ENCODE data around the gene PRICKLE3.

The PRICKLE3 gene, protein sequence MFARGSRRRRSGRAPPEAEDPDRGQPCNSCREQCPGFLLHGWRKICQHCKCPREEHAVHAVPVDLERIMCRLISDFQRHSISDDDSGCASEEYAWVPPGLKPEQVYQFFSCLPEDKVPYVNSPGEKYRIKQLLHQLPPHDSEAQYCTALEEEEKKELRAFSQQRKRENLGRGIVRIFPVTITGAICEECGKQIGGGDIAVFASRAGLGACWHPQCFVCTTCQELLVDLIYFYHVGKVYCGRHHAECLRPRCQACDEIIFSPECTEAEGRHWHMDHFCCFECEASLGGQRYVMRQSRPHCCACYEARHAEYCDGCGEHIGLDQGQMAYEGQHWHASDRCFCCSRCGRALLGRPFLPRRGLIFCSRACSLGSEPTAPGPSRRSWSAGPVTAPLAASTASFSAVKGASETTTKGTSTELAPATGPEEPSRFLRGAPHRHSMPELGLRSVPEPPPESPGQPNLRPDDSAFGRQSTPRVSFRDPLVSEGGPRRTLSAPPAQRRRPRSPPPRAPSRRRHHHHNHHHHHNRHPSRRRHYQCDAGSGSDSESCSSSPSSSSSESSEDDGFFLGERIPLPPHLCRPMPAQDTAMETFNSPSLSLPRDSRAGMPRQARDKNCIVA

DNA sequence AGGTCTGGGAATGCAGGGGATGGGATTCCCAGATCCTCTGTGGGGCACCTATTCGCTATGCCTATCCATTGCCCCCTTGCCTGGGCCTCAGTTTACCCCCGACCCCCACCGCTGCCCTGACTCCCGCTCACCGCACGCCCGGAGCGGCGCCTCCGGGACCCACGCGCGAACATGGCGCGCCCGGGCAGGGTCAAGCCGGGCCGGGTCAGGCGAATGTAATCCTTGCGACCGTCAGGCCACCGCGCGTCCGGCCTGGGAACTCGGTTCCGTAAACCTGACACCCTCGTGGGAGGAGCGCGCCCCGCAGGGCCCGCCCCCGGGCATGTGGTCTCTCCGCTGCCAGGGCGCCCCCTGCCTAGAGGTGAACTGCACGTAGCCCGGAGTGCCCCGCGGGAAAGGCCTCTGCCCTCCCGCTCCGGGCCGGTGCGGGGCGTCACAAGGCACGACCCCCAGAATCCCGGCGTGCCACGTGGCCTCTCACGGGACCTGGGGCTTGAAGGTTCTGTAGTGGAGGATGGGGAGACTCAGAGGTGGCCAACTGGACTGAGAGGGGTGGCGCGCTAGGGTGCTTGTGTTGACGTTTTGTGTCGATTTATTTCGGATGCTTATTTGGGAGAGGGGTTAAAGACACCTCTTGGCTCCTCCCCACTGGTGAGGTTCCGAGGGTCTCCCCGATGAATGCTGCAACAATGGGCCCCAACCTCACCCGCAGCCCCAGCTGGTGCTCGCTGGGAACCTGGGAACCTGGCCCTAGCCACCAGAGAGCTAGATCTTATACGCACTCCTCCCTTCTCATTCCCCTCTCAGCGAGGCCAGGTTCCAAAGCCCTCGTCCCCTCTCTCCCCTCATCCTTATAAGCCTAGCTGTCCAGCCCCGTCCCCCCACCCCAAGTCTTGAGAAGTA, at the start of gene PRICKLE3:
PRICKLE3 (minus strand) TSS at position 249 of the 903 bp plus-strand sequence; CDS start at position 173, 76 bp downstream.
- peak; percentile 76 for DNase-seq (ENCODE audit: low read depth)

DNA sequence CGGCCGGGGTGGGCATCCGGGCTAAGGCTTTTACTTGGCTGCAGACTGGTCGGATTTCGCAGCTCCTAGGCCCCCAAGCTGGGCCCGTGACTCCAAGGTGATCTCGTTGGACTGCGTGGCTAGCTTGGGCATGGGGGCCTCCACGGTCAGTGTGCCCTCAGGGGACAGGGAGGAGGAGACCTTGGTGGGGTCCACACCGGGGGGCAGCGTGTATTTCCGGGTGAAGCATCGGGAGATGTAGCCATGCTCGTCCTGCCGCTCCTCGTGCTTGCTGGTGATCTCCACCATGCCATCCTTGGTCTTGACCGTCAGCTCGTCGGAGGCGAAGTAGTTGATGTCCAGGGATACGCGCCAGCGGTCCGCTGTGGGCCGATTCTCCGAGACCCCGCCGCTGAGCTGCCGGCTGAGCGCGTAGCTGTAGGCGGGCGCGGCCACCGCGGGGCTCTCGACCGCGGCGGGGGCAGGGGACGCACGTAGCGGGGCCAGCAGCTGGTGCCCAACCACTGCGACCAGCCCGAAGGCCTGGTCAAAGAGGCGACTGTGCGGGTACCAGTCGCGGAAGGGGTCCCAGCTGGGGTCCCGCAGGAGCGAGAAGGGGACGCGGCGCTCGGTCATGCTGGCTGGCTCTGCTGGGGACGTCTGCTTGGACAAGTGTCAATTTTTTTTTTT, 47.8 kb upstream of the PRICKLE3 start:
- no peak for DNase-seq (ENCODE audit: low read depth)

DNA sequence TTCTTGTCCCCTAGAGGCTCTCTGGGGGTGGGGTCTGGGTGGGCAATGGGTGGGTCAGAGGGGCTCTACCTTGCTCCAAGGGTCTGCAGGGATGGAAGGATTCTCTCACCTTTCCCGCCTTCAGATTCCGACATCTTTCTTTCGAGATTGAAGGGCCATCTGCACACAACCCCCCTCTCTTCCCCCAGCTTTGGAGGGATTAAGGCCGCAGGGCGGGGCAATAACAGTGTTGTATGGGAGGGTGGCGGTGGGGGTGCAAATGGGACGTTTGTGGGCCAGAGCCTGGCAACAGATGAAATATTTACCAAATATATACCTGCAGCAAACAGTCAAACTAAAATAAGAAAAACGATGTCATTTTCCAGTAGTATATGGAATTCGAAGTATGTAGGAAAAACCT, 47.0 kb upstream of the PRICKLE3 start, which contains the start of gene CACNA1F:
CACNA1F (minus strand) TSS at position 165 of the 400 bp plus-strand sequence; CDS start at position 134, 31 bp downstream.
- DNase-seq (ENCODE audit: low read depth): no peak

DNA sequence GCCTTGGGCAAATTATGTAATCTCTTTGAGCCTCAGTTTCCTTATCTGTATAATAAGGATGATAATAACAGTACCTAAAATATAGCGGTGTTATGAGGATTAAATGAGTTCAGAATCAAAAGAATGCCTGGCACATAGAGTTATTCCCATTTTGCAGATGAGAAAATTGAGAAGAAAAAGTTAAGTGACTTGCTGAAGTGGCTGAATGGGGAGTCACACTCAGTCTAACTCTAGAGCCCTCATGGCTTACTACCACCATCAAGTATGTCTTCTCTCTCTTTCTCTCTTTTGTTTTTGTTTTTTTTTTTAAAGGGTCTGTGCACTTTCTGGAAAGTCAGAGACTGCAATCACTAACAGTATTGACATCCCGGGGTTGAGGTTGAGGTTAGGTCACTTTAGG, 46.4 kb upstream of the PRICKLE3 start:
- DNase-seq (ENCODE audit: low read depth): no peak

DNA sequence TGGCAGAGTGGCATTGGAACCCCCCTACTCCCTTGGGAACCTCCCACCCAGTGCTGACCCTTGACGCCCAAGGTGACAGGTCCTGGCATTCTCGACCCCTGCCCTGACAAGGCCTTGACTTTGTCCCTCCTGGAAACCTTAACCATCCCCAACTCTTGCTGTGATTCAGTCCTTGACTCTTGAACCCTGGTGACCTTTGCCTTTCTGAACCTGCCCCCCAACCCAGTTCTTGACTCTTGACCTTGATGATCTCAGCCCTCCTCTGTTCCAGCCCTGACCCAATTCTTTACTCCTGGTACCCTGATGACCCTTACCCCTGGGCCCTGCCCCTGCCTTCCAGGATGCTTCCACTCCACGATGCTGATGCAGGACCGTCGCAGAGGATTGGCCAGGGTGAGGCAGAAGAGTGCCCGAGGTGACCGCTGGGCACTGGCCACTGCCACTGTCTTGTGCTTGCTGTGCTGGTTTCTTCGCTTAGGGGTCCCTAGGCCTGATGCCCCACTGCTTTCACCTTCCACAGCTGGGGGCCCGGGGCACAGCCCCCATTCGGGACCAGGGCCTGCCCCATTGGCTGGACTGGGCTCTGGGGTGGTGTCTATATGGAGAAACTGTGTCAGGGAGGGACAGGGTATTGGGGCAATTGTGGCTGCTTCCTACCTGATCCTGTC, 45.3 kb upstream of the PRICKLE3 start:
- DNase-seq (ENCODE audit: low read depth): no peak

DNA sequence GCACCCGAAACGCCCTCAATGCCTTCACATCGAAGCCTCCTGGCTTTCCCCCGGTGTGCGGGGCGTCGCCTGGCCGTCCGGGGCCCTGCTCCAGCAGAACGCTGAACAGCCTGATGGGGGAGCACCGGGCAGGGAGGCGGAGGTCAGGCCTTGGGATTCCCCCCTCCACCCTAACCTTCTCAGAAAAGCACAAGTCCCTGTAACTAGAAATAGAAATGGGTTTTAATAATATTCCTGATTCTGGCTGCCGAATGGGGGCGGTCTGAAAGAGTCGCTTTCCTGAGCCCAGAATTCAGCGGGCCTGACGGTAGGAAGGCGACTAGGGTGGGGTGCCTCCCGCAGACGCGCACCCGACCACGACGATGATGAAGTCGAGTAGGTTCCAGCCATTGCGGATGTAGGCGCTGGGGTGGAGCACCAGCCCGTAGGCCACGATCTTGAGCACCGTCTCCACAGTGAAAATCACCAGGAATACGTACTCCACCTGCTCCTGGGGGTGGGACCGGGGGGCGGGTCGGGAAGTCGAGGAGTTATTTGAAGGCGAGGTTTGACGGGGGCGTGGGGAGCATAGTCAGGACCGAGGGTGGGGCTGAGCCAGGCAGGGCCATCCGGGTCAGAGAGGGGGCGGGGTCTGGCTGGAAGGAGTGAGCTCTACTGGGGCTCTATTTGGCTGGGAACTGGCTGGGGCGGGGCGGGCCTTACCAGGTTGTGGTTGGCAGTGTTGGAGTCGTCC, 44.5 kb upstream of the PRICKLE3 start:
- DNase-seq (ENCODE audit: low read depth): peak; percentile 62

DNA sequence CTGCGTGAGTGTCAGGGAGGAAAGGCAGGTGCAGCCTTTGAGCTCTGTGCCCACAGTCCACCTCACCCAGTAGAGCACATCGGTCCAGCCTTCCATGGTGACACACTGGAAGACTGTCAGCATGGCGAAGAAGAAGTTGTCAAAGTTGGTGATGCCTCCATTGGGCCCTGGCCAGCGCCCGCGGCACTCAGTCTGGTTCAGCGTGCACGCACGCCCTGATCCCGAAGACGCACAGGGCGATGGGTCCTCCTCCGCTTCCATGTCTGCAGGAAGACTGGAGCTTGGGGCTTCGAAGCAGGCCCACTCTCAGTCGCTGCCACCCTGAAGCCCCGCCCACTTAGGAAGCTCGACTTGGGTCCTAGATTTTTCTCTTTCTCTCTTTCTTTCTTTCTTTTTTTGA, 42.0 kb upstream of the PRICKLE3 start:
- no peak for DNase-seq (ENCODE audit: low read depth)

DNA sequence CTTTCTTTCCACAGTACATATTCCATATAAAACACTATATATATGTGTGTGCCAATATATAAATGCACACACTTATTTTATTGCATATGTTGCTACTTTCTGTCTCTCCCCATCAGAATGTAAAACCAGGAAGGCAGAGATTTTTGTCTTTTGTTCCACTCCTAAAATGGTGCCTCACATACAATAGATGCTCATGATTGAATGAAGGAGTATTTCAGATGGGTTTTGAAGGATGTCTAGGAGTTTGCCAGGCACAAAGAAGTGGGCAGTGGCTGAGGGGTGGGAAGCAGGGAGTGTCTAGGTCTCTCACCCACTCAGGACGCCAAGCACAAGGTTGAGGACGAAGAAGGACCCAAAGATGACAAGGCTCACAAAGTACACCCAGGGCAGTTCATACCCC, 41.6 kb upstream of the PRICKLE3 start:
- no peak for DNase-seq (ENCODE audit: low read depth)

DNA sequence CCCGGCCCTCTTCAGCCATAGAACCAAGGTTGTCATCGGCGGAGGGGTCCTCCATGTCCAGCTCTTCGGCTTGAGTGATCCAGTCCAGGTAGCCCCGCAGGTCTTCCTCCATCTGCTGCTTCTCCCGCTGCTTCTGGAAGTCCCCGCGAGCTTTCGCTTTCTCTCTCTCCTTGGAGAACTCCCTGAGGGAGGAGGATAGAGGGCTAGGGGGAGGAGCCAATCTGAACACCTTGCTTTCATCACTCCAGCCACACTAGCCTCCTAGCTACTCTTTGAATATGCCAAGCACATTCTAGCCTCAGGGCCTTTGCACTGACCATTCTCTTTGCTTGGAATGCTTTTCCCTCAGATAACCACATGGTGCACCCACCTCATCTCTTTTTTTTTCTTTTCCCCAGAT, 40.8 kb upstream of the PRICKLE3 start:
- DNase-seq (ENCODE audit: low read depth): no peak

DNA sequence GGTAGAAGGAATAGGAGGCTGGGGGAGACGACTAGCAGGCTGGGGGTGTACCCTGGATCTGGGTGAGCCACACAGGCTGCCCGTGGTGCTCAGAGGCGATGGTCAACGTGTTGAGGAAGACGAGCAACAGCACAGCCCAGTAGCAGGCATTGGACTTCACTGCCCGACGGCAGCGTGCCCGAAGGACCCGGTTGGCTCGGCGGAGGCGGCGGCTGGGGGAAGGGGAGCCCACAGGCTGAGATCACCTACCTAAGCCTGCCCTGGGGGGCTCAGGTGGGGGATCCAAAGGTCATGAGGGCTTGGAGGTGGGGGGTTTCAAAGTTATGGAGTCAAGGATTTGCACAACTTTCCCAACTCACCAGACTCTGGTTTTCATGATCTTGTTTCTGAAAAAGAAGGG, 39.7 kb upstream of the PRICKLE3 start:
- DNase-seq (ENCODE audit: low read depth): no peak

DNA sequence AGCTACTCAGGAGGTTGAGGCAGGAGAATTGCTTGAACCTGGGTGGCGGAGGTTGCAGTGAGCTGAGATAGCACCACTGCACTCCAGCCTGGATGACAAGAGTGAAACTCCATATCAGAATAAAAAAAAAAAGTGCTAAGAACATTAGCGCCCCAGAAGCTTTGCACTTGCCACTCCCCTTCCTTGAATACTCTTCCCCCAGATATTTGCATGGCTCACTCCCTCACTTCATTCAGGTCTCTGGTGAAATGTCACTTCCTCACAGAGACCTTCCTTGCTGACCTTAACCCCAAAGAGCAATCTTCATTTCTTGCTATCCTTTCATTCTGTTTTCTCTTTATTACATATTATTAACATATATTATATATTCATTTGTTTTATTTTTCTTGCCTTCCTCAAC, 35.7 kb upstream of the PRICKLE3 start:
- DNase-seq (ENCODE audit: low read depth): no peak

DNA sequence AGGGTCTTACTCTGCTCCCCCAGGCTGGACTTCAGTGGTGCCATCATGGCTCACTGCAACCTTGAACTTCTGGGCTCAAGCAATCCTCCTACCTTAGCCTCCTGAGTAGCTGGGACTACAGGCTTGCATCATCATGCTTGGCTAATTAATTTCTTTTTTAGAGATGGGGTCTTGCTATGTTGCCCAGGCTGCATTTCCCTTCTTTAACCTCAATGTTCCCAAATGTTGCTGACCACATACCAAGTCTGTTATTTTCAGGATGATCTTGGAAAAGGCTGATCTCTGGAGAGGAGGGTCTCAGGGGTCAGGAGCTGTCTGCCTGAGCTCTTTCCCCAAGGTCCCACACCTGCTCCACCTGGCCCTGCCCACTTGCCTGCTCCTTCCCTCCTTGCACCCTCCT, 33.9 kb upstream of the PRICKLE3 start:
- DNase-seq (ENCODE audit: low read depth): no peak

DNA sequence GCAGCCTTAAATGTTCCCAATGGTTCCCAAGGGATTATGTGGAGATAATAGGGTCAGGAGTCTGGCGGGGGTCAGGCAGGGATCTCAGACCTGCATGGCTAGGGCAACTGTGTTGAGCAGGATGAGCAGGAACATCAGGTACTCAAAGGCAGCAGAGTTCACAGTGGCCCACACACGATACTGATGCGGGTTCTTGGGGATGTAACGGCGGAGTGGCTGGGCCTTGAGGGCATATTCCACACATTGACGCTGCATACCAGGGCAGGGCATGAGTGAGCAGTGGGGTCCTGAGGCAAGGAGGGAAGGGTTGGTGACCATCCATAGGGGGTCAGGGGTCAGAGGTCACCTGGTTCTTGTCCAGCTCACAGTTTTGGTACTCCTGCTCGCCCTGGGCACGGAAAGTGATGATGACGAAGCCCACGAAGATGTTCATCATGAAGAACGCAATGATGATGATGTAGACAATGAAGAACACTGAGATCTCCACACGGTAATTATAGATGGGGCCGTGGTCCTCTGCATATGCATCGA, 28.9 kb upstream of the PRICKLE3 start:
- no peak for DNase-seq (ENCODE audit: low read depth)

DNA sequence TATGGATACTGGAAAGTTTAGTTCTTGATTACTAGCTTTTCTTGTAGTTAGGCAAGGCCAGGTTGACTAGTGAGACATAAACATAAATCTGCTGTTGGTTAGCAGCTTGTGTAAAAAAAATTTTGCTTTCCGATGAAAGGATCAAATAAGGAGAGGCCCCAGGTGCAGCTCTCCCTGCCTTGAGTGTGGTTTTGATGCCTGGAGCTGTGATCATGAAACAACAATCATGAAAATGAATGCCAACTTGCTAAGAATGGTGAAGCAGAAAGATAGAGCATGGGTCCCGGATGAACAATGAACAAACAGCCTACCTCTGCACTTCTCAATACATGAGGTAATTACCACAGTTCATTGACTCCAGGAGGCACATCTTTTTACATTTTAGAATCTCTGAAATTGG, 28.2 kb upstream of the PRICKLE3 start:
- DNase-seq (ENCODE audit: low read depth): no peak

DNA sequence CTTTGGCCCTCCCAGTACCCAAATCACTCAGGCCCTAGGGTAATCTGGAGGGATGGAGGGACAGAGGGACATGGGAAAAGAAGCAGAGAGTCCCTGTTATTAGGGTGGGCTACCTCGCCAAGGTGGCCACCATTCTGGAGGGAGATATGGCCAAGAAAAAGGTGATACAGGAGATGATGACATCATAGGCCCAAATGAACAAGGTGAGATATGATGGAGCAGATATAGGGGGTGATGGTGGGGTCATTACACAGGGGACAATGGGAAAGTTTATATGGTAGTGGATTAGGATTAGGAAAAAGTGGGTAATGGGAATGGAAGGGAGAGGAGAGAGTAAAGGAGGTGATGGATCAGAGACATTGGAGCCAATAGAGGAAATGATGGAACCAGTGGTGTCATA, 26.7 kb upstream of the PRICKLE3 start:
- no peak for DNase-seq (ENCODE audit: low read depth)

DNA sequence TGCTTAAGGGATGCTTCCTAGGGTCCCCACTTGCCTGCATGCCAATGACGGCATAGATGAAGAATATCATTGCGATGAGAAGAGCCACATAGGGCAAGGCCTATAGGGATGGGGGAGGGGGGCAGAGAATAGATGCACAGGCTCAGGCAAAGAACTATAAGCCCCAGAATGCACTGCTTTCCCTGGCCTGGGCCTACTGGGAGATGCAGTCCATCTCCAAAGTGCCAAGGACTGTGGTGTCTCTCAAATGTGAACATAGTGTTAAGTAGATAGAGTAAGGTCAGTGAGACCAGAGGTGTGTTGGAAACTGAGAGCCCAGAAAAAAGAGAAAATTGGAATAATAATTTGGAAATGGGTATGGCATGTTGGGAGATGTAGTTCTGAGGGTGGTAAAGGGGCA, 26.0 kb upstream of the PRICKLE3 start:
- DNase-seq (ENCODE audit: low read depth): no peak

DNA sequence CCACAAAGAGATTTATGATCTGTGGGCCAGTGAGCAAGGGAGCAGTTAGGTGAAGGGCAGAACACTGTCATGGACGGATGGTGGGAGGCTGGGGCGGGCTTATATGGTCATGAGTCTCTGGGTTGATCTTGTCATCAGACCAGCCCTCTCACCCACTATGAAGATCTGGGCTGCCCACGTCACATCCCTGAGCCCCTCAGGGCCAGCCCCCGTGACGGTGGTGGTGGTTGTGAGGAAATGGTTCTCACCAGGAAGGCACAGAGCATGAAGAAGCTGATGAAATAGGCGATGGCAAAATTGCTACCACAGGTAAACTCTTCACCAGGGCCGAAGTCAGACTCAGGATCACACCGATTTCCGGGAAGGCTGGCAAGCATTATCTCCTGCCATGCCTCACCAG, 24.9 kb upstream of the PRICKLE3 start:
- DNase-seq (ENCODE audit: low read depth): no peak

DNA sequence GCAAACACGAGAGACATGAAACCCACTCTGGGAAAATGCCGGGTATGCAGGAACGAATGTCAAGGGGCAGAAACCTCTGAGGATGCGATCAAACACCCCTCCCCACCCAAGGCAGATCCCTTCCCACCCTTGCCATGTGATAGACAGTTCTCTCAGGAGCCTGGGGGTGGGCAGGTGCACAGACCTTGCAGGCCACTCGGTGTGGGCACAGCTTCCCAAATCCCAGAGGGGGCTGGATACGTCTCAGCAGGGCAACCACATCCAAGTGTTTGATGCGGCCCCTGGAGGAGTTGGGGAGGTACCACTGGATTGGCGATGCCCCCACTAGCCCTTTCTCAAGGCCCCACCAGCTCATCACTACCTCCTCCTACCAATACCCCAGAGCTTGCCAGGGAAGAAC, 24.2 kb upstream of the PRICKLE3 start:
- no peak for DNase-seq (ENCODE audit: low read depth)

DNA sequence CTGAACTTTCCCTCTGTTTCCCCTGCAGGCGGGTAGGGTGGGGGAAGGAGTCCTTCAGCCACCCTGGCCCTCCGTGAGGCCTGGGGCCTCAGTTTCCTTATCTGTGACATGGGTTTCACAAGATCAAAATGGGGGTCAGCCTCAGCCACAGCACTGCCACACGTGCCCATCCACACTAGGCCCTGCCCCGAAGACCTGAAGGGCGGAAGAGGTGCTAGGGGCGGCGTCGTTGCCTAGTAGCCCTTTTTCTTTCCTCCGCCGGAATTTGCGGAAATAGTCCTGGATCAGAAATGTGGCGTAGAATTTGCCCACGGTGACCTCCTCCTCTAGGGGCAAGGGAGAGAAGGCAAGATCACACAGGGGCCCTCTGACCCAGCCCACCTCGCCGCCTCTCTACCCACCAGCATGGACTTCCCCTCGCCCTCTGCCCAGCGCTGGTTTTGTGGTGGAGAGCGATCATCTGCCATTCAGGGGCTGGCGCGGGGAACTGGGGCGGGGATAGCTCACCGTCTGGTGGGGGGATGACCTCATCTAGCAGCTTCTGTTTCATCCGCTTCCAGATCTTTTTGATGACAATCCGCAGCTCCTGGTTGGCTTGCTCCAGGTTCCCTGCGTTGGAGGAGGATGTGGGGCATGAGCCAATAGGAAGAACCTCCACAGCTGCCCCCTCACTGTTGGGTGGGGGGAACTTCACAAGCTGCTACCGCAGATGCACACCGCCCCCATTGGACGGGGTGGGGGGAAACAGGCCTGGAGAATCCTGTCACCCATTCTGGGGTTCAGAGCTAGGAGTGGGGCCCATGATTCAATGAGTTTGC, 23.5 kb upstream of the PRICKLE3 start:
- DNase-seq (ENCODE audit: low read depth): no peak

DNA sequence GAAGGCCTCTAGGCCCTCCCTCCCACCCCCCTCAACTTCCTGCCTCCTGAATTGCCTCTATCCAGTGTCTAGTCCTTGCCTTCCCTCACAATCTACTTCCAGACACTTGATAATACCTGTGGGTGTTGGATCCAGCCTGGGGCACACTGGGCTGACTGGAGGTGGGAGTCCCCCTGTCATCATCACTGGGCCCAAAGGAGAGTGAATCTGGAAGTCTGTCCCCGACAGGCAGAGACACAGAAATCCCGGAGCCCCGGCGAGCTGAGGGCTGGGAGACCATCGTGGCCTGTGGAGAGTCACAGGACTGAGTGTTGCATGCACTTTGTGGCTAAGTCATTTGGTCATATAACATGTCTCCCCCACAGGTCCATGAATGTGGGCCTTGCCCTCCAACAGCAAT, 22.2 kb upstream of the PRICKLE3 start:
- no peak for DNase-seq (ENCODE audit: low read depth)

All from activated T-cell treated with anti-CD3 and anti-CD28 coated beads for 48 hours (primary cell).